Stimulated activated CD4-positive, alpha-beta T cell treated with anti-CD3 and anti-CD28 coated beads, Interleukin-1b, Interleukin-23, amount 100 ng/mL, for 1 hour (primary cell): ENCODE data around the gene CNTN6.

ENCODE experiments used
- DNase-seq, 2 donors: peaks; one replicate each; pipeline ENCODE4 v3.0.0-alpha.2; 2020; ENCODE audit warnings: low read depth in 2 of 2

The CNTN6 gene

GRCh38 chr3:1406250-1406649 is 313.4 kb downstream of the CNTN6 start:
- DNase-seq = no peak

GRCh38 chr3:1421577-1421976 is 328.8 kb downstream of the CNTN6 start:
- no peak for DNase-seq

GRCh38 chr3:1423566-1424089 is 330.8 kb downstream of the CNTN6 start:
- no peak for DNase-seq

GRCh38 chr3:1439395-1439794 is 346.6 kb downstream of the CNTN6 start:
- DNase-seq = no peak

GRCh38 chr3:1442271-1442670 is 349.4 kb downstream of the CNTN6 start:
- DNase-seq = no peak

- DNase-seq = no peak
Observed at GRCh38 chr3:1444195-1444594, 351.4 kb downstream of the CNTN6 start.

GRCh38 chr3:1446531-1446930 is 353.7 kb downstream of the CNTN6 start:
- no peak for DNase-seq

GRCh38 chr3:1447452-1447851 is 354.6 kb downstream of the CNTN6 start:
- DNase-seq = no peak

GRCh38 chr3:1448443-1448842 is 355.6 kb downstream of the CNTN6 start:
- no peak for DNase-seq
